WERI-Rb-1 (cell line): ENCODE results near the gene GIMAP2.

Source experiments
- DNase-seq: peaks from one replicate; pipeline ENCODE4 v3.0.0-alpha.2; 2020
- H3K27ac ChIP-seq: fragments of 250-450 bp; sonication (Bioruptor Pico); 2 replicates; pipeline ENCODE4 v1.5.1; 2020; ENCODE audit warnings: mild to moderate bottlenecking, moderate library complexity
- H3K27me3 ChIP-seq: fragments of 250-450 bp; sonication (Bioruptor Pico); 2 replicates; pipeline ENCODE4 v1.5.1; 2021; ENCODE audit warnings: mild to moderate bottlenecking, low read depth, moderate library complexity; ENCODE audit not compliant: insufficient read depth, severe bottlenecking
- H3K36me3 ChIP-seq: fragments of 250-450 bp; sonication (Bioruptor Pico); 2 replicates; pipeline ENCODE4 v1.5.1; 2020; ENCODE audit warnings: mild to moderate bottlenecking, moderate library complexity
- H3K4me3 ChIP-seq: 2 replicates; pipeline ENCODE4 v1.5.1; 2011; ENCODE audit warnings: low read depth, mild to moderate bottlenecking, control low read depth, low read length
- H3K9me3 ChIP-seq: fragments of 250-450 bp; sonication (Bioruptor Pico); 2 replicates; pipeline ENCODE4 v1.5.1; 2021; ENCODE audit warnings: mild to moderate bottlenecking, moderate library complexity; ENCODE audit not compliant: severe bottlenecking
- CTCF ChIP-seq: IDR thresholded peaks from 2 replicates; pipeline ENCODE4 v1.5.1; 2011; ENCODE audit warnings: low read depth, mild to moderate bottlenecking, control low read depth, inconsistent platforms, low read length

The GIMAP2 gene

GRCh38 chr7:150742286-150742968, 56.9 kb downstream of the GIMAP2 start:
- H3K4me3 ChIP-seq, result no peak overlapping the region
- H3K27ac ChIP-seq, result no peak overlapping the region
- no peak for TF ChIP-seq CTCF
- no peaks in the 10 kb centered on the region for H3K27me3 ChIP-seq
- no peaks in the 10 kb centered on the region for H3K9me3 ChIP-seq
- H3K36me3 ChIP-seq, result no peaks in the 10 kb centered on the region
- no peak for DNase-seq
